Fibroblast of lung (primary cell): ENCODE data around the gene AFF2.

Experiments used
- EZH2 ChIP-seq: IDR thresholded peaks from 2 replicates; pipeline ENCODE4 v1.5.1; 2012; ENCODE audit warnings: low read length, control low read depth, mild to moderate bottlenecking; ENCODE audit errors: missing control alignments
- TF ChIP-seq, protein P1 (sequence below), 2 donors: IDR thresholded peaks in 1 of 2; conservative IDR thresholded peaks in 1 of 2; 1 replicate in 1 of 2; 2 replicates in 1 of 2; pipeline ENCODE4 v1.5.1; 2011 to 2012; ENCODE audit warnings: low read length in 2 of 2, control low read depth in 1 of 2, inconsistent platforms in 1 of 2, low read depth in 1 of 2, mild to moderate bottlenecking in 1 of 2

GRCh38 chrX:148459343-148459742 is 41.1 kb upstream of the AFF2 start:
- TF ChIP-seq, protein P1, sequence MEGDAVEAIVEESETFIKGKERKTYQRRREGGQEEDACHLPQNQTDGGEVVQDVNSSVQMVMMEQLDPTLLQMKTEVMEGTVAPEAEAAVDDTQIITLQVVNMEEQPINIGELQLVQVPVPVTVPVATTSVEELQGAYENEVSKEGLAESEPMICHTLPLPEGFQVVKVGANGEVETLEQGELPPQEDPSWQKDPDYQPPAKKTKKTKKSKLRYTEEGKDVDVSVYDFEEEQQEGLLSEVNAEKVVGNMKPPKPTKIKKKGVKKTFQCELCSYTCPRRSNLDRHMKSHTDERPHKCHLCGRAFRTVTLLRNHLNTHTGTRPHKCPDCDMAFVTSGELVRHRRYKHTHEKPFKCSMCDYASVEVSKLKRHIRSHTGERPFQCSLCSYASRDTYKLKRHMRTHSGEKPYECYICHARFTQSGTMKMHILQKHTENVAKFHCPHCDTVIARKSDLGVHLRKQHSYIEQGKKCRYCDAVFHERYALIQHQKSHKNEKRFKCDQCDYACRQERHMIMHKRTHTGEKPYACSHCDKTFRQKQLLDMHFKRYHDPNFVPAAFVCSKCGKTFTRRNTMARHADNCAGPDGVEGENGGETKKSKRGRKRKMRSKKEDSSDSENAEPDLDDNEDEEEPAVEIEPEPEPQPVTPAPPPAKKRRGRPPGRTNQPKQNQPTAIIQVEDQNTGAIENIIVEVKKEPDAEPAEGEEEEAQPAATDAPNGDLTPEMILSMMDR (conservative IDR thresholded peaks at IDR 0.05 in 1 of 2, IDR thresholded peaks at IDR 0.05 in 1 of 2; ENCODE audit: low read depth in 1 of 2, low read length in 2 of 2), result no peak
- TF ChIP-seq EZH2, result no peak
